Measurements from ENCODE around the gene GRIK2.
"Not testable (repeated sequence)": the region's sequence is repeated elsewhere in the genome, so short reads cannot be mapped to it uniquely, and the experiment has no call there.

GRIK2 gene

DNA sequence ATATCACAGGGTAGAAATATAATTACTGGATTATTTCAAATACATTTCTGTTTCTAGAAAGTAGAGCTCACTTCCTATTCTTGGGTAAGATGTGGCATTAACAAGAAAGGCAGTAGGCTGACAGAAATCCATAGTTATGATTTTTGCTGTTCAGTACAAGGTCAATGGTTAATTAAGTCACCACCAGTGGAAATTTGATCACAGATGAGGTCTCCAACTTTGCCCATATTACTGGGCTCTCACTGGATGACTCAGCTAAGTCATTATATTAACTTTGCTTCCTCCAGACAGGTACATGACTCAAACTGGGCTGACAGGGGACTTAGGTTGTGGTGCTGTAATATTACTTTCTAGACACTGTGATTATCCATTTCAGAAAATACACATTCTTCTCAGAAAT, 212.4 kb downstream of the GRIK2 start:
- TF ChIP-seq POLR2A (IDR thresholded peaks at IDR 0.05; ENCODE audit: low read depth, low read length) (no peak), POLR2AphosphoS5 (IDR thresholded peaks at IDR 0.05; ENCODE audit: low read depth, low read length) (no peak), TAF1 (IDR thresholded peaks at IDR 0.05; ENCODE audit: borderline replicate concordance, low read depth, low read length) (no peak)
- no peak for DNase-seq (ENCODE audit: insufficient read length)
- no peak for FAIRE-seq

DNA sequence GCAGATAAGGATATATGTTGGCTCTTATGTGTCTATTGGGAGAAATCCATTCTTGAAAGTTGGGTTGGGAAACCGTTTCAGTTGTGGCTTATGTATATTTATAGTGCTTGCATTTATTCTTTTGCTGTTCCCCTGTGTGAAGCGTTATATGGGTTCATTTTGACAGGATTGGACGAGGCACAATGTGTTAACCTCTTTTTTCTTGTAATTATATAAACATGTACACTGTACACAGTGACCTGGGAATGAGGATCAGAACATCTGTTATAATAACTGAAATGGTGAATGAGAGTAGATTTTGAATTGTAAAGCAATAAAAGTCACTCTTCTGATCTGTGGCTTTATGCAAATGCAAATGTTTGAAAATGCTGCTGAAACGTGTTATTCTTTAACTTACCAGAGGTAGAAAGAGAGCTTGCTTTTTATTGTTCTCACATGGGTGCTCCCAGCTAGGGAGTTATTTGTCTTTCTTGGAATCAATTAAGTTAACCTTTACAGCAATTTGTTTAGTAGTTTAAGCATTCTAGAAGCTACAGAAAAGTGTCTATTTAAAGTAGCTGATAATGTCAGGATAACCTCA, 213.7 kb downstream of the GRIK2 start:
- DNase-seq (ENCODE audit: insufficient read length) (no peak), FAIRE-seq (no peak)
- no peak for TF ChIP-seq POLR2AphosphoS5 (IDR thresholded peaks at IDR 0.05; ENCODE audit: low read depth, low read length)
- TF ChIP-seq TAF1 (IDR thresholded peaks at IDR 0.05; ENCODE audit: borderline replicate concordance, low read depth, low read length) = no peak
- no peak for TF ChIP-seq POLR2A (IDR thresholded peaks at IDR 0.05; ENCODE audit: low read depth, low read length)

DNA sequence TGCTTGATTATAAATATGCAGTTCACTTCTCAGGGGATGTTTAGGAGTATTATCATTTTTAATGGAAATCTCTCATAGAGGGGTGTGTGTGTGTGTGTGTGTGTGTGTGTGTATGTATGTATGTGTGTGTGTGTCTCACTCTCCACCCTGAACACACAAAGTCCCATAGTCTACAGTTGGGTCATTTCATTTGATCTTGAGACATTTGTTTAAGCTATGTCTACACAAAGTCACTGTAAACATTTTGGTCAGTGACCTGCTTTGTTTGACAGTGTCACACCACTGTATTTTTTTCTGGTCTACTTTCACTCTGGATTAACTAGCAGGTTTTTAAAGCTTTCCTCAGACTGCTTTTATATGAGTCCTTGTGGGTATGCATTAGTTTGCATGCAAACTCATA, 215.2 kb downstream of the GRIK2 start:
- TF ChIP-seq POLR2AphosphoS5 (IDR thresholded peaks at IDR 0.05; ENCODE audit: low read depth, low read length) = no peak
- TF ChIP-seq POLR2A (IDR thresholded peaks at IDR 0.05; ENCODE audit: low read depth, low read length) = no peak
- no peak for TF ChIP-seq TAF1 (IDR thresholded peaks at IDR 0.05; ENCODE audit: borderline replicate concordance, low read depth, low read length)
- DNase-seq (ENCODE audit: insufficient read length) (no peak), FAIRE-seq (no peak)

DNA sequence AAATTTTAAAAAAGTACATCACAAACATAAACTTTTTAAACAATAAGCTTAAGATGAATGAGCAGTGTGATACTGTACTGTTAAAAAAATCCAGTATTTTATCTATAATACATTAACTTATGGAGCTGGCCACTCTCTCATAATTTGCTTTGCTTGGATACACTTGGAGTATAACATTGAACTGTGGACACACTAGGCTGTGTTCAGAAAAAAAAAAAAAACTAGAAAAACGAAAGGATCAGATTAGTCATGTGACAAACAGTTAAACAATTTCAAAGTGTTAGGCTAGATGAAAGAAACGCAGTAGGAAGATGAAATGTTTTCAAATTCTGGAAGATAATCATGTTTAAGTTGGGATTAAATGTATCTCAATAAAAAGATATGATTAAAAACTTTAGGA, 220.0 kb downstream of the GRIK2 start:
- DNase-seq (ENCODE audit: insufficient read length) (no peak), FAIRE-seq (no peak)
- no peak for TF ChIP-seq POLR2A (IDR thresholded peaks at IDR 0.05; ENCODE audit: low read depth, low read length)
- TF ChIP-seq TAF1 (IDR thresholded peaks at IDR 0.05; ENCODE audit: borderline replicate concordance, low read depth, low read length) = no peak
- no peak for TF ChIP-seq POLR2AphosphoS5 (IDR thresholded peaks at IDR 0.05; ENCODE audit: low read depth, low read length)

DNA sequence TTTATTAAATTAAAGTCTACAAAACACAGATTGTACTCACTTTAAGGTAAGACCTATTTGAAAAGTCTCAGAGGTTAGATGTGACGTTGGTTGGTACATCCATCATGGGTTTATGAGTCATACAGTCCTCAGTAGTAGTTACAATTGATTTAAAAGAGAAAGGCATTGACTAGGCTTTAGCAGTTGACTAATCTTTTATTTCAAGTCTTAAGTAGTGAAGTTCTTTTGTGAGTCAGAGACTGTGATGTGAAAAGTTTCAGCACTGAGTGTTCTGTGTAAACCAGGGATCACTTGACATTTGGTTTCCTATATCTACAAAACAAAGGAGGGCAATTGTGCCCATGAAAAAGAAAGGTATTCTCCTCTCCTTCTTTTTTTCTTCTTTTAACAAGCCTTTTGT, 221.3 kb downstream of the GRIK2 start:
- no peak for DNase-seq (ENCODE audit: insufficient read length)

DNA sequence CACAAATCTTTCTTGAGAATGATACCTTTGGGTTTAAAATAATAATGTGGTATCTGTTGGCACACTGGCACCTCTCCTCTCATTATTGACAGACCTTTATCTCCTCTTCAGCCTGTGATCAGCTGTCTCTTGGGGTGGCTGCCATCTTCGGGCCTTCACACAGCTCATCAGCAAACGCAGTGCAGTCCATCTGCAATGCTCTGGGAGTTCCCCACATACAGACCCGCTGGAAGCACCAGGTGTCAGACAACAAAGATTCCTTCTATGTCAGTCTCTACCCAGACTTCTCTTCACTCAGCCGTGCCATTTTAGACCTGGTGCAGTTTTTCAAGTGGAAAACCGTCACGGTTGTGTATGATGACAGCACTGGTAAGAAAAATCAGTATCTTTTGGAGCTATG, 232.8 kb downstream of the GRIK2 start:
- DNase-seq (ENCODE audit: insufficient read length) = no peak

More for the DNA sequence above, 221.3 kb downstream of the GRIK2 start:
- no peak for FAIRE-seq
- no peak for TF ChIP-seq POLR2A (IDR thresholded peaks at IDR 0.05; ENCODE audit: low read depth, low read length)
- no peak for TF ChIP-seq TAF1 (IDR thresholded peaks at IDR 0.05; ENCODE audit: borderline replicate concordance, low read depth, low read length)
- TF ChIP-seq POLR2AphosphoS5 (IDR thresholded peaks at IDR 0.05; ENCODE audit: low read depth, low read length) = no peak

DNA sequence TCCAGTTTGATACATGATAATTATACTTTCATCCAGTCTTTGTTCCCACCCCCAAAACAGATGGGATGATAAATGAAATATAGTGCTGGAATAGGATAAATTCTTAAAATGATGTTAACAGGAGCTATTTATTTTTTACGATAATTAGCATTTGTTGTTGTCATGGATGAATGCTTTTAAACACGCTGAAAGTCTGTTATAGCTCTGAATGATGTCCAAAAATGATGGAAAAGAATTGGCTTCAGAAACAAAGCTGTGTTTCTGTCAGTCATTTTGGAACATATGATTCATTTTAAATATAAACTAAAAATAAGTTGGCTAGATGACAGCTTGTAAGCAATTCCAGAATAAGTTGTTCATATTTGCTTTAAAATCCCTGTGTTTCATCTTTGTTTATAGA, 237.4 kb downstream of the GRIK2 start:
- TF ChIP-seq POLR2AphosphoS5 (IDR thresholded peaks at IDR 0.05; ENCODE audit: low read depth, low read length) = no peak
- TF ChIP-seq POLR2A (IDR thresholded peaks at IDR 0.05; ENCODE audit: low read depth, low read length) = no peak
- no peak for TF ChIP-seq TAF1 (IDR thresholded peaks at IDR 0.05; ENCODE audit: borderline replicate concordance, low read depth, low read length)
- FAIRE-seq (no peak), DNase-seq (ENCODE audit: insufficient read length) (no peak)

More for the DNA sequence above, 232.8 kb downstream of the GRIK2 start:
- no peak for FAIRE-seq
- TF ChIP-seq POLR2AphosphoS5 (IDR thresholded peaks at IDR 0.05; ENCODE audit: low read depth, low read length) = no peak
- no peak for TF ChIP-seq TAF1 (IDR thresholded peaks at IDR 0.05; ENCODE audit: borderline replicate concordance, low read depth, low read length)
- TF ChIP-seq POLR2A (IDR thresholded peaks at IDR 0.05; ENCODE audit: low read depth, low read length) = no peak

DNA sequence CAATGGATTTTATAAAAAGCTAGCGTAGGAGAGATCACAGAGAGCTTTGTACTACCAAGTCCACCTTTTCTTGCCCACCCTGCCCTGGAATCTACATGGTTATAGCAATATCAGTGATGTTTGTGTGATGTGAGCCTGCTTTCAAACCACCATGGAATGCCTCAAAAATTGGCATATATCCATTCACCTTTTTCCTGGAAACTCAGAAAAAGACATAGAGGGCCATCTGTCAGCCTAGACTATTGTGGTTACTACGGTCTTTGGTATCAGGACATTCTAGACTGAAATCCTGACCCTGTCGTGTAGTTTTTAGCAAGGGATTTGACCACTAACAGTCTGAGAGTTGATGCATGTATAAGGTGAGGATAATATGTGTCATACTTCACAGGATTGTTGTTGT, 239.6 kb downstream of the GRIK2 start:
- FAIRE-seq = no peak
- TF ChIP-seq POLR2A (IDR thresholded peaks at IDR 0.05; ENCODE audit: low read depth, low read length) = no peak
- TF ChIP-seq TAF1 (IDR thresholded peaks at IDR 0.05; ENCODE audit: borderline replicate concordance, low read depth, low read length) = no peak
- no peak for TF ChIP-seq POLR2AphosphoS5 (IDR thresholded peaks at IDR 0.05; ENCODE audit: low read depth, low read length)
- DNase-seq (ENCODE audit: insufficient read length) = no peak

DNA sequence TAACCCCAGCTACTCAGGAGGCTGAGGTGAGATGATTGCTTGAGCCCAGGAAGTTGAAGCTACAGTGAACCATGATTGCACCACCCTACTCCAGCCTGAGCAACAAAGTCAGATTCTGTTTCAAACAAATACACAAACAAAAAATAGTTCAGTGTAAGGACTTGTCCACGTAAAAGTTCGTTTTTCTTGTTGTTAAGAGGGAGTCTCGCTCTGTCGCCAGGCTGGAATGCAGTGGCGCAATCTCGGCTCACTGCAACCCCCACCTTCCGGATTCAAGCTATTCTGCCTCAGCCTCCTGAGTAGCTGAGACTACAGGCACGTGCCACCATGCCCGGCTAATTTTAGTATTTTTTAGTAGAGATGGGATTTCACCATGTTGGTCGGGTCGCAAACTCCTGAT, 245.4 kb downstream of the GRIK2 start:
- not testable (repeated sequence) for DNase-seq (ENCODE audit: insufficient read length); FAIRE-seq

DNA sequence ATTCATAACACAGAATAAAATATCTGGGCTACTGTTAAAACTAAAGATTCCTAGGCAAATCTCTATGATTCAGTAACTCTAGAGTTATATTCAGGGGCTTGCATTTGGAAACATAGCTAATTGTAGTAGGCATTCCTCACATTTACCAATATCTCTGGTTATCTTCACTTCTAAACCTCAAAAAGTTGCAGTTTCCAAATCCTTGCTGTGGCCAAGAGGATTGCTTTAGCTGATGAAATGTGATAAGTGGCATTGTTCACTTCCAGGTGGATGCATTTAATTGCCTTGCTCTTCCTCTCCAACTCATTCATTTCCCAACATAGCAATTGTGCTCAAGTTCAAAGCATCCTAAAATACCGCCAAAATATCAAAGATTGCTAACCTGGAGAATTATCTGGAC, 246.6 kb downstream of the GRIK2 start:
- TF ChIP-seq TAF1 (IDR thresholded peaks at IDR 0.05; ENCODE audit: borderline replicate concordance, low read depth, low read length) (no peak), POLR2AphosphoS5 (IDR thresholded peaks at IDR 0.05; ENCODE audit: low read depth, low read length) (no peak), POLR2A (IDR thresholded peaks at IDR 0.05; ENCODE audit: low read depth, low read length) (no peak)
- DNase-seq (ENCODE audit: insufficient read length) (no peak), FAIRE-seq (no peak)

DNA sequence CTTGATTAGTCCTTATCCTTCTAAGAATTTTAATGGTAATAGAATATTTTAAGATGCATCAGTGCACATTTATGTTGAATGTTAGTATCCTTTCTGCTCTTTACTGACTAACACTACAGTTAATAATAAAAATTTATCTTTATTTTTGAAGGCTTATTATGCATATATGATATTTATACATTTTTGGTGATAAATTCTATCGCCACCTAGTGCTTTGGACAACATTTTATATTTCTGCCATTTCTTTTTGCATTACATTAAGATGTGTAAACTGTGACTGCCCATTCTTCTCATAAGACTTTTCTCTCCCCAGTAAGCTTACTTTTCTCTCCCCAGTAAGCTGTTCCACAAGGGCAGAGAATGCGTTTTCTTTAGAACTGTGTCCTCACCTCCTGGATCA, 252.3 kb downstream of the GRIK2 start:
- FAIRE-seq (no peak), DNase-seq (ENCODE audit: insufficient read length) (no peak)
- TF ChIP-seq TAF1 (IDR thresholded peaks at IDR 0.05; ENCODE audit: borderline replicate concordance, low read depth, low read length) (no peak), POLR2AphosphoS5 (IDR thresholded peaks at IDR 0.05; ENCODE audit: low read depth, low read length) (no peak), POLR2A (IDR thresholded peaks at IDR 0.05; ENCODE audit: low read depth, low read length) (no peak)

DNA sequence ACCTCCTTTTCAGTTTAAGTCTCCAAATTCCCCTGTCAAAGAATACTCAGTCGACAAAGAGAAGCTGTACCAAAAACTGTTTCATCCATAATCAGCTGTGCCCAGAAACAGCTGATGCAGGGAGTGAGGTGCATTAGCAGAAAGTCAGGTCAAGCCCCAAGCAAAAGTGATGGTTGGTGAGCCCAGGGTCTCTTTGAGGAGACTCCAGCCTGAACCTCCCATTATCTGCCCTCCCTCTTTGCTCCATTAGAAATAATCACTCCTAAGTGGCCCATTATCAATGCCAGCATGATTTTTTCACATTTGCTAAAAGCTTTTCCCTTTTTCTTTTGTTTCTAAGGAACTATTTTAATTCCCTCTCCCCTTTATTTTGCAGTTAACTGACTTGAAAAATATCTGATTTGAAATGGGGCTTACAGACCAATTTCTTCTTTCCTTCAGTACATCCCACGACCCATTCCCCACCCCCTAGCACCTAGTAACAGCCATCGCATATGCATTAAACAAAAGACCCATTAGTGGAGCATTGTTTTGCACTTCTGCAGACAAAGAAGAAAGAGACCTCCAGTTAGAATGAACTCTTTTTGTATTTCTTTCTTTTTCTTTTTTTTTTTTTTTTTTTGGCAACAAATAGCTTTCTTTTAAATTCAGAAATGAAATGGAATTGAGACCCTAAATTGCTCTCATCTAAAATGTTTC, 257.0 kb downstream of the GRIK2 start:
- TF ChIP-seq TAF1 (IDR thresholded peaks at IDR 0.05; ENCODE audit: borderline replicate concordance, low read depth, low read length) (no peak), POLR2AphosphoS5 (IDR thresholded peaks at IDR 0.05; ENCODE audit: low read depth, low read length) (no peak), POLR2A (IDR thresholded peaks at IDR 0.05; ENCODE audit: low read depth, low read length) (no peak)
- no peak for FAIRE-seq
- DNase-seq (ENCODE audit: insufficient read length) = no peak

Measured in GM12892 (cell line).